HG02623 (cell line): Measurements from ENCODE around the gene DTX3.
A peak's percentile ranks its signal among the peaks of the same experiment; 100 is the strongest.
"Not testable (repeated sequence)": the region's sequence is repeated elsewhere in the genome, so short reads cannot be mapped to it uniquely, and the experiment has no call there.

Source experiments
- ATAC-seq: cut with Tn5 transposase; IDR thresholded peaks from one replicate; pipeline ENCODE4 v1.9.1; 2021; ENCODE audit warnings: moderate library complexity; ENCODE audit not compliant: unreplicated experiment

Gene DTX3

DNA sequence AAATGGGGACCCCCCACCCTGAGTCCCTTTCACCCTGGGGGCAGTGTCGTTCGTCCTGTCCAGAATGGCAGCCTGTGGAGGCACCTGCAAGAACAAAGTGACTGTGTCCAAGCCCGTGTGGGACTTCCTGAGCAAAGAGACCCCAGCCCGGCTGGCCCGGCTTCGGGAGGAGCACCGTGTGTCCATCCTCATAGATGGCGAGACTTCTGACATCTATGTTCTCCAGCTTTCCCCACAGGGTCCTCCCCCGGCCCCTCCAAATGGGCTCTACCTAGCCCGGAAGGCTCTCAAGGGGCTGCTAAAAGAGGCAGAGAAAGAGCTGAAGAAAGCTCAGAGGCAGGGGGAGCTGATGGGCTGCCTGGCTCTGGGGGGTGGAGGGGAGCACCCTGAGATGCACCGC, 2.2 kb downstream of the DTX3 start:
- ATAC-seq = no peak

GRCh38 chr12:57607958-57608663, 3.5 kb downstream of the DTX3 start:
- no peak for ATAC-seq

DNA sequence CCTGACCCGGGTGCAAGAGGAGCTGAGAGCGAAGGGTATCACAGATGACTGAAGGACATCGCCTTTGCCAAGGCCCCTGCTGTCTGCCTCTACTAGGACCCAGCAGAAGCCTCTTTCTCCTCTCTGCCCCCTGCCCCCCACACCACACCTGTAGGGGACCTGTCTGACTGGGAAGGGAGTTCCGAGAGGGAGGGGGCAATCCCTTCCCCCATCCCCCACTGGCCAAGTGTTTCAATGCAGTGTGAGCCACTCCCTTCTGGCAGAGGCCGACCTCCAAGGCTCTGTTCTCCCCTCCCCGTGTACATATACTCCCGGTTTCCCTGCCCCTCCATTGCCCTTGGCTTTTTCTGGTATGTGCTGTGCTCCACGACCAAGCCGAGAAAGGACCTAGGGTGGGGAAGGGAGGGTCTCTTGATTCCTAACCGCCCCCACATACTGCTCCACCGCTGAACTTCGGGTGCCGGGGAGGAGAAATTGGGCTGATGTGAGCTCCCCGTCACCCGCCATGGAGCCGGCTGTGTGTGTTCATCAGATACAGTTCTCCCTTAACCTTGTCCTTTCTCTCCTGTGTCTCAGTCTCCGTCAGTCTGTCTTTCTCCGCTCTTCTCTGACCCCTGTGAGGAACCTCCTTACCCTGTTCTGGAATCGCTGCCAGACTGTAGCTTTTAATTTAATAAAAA, 4.6 kb downstream of the DTX3 start:
- ATAC-seq = no peak

GRCh38 chr12:57609781-57610553, 5.3 kb downstream of the DTX3 start:
- ATAC-seq = no peak

- ATAC-seq = no peak
Observed at GRCh38 chr12:57610554-57611107, 6.0 kb downstream of the DTX3 start.

DNA sequence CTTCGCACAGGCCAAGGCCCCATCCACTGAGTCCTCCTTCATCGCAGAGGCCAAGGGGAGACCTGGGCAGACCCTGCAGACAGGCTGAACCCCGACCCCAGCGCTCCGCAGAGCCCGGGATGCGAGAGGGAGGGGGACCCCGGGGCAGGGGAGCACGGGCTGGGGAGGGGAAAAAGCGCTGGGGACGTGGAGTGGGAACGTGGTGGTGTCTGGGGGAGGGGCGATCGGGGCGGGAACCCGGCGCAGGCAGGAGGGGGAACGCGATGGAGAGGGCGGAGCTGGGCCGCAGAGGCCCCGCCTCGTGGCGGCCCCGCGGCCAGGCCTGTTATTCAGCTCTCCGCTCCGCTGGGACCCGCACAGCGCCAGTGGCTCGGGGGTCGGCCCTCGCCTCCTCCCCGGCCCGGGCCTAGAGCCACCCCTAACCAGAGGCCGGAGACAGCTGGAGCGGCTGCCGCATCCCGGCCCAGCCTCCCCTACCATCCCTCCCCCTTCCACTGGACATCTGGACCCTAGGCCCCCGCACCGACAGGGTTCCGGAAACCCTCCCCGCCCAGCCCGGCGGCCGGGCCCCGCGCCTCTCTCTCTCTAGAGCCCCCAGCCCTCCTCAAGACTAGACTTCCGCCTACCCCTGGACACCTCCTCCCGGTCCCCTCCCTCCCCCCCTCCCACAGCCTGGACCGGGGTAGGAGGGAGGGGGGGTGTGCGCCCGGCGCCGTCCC, 6.6 kb downstream of the DTX3 start, which contains the start of gene ARHGEF25:
Gene ARHGEF25, plus strand, starts transcription at position 328 of the 719 bp plus-strand sequence. CDS start 460 bp downstream, outside the sequence.
- ATAC-seq = no peak

DNA sequence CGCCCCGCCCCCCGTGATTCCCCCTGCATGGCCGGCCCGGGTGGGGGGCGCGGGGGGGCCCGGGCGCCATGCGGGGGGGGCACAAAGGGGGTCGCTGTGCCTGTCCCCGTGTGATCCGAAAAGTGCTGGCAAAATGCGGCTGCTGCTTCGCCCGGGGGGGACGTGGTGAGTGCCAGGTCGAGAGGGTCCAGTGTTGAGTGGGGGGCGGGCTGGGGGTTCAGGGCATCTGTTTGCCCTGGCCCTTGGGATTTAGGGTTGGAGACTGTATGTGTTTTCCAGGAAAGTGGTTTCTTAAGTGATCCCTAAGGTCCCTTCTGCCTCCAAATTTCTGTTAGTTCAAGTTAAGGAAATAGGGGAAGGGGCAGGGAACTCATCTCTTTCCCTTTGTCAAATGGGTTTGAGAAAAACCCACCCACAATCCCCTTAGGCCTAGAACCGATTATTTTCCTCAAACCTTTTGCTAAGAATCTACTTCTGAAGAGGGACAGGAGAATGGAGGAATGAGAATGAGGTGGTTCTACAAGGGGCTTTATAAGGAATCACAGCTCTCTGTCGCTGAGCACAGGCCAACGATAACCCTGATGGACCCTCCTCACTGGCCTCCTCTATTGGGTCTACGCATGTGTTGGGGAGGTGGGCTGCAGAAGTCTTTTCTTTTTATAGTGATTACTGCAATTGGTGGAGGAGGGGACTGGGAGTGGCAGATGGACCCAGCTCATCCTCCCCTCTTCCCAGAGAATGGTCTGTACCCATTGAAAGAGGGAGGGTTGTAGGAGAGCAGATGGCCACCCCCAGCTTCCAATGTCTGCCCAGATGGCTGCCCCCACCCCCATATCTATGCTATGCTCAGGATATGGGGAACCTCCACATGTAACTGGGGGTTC, 7.4 kb downstream of the DTX3 start:
- ATAC-seq = no peak

- no peak for ATAC-seq
Observed at GRCh38 chr12:57612711-57613426, 8.2 kb downstream of the DTX3 start.

DNA sequence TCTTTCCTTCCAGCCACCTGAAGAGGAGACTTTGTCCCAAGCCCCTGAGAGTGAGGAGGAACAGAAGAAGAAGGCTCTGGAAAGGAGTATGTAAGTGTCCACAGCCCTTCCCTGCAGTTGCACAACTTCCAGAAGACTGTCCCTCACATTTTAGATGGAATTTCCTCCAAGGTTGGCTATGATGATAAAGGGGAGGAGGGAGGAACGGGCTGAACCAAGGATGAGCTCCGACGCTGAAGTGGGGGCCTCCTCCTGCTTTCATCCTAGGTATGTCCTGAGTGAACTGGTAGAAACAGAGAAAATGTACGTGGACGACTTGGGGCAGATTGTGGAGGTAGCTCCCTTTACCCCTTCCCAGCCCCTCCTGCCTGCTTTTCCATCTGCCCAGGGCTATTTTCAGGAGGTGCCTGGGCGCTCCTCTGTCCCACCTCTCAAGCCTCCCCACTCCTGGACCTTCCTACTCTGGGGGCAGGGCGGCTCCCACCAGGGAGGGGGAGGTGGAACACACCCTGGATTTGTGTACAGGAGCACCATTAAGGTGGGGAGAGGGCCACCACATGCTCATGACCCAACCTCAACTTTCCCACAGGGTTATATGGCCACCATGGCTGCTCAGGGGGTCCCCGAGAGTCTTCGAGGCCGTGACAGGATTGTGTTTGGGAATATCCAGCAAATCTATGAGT, 8.9 kb downstream of the DTX3 start:
- ATAC-seq = no peak

GRCh38 chr12:57614178-57614947, 9.7 kb downstream of the DTX3 start:
- peak; percentile 52 for ATAC-seq

DNA sequence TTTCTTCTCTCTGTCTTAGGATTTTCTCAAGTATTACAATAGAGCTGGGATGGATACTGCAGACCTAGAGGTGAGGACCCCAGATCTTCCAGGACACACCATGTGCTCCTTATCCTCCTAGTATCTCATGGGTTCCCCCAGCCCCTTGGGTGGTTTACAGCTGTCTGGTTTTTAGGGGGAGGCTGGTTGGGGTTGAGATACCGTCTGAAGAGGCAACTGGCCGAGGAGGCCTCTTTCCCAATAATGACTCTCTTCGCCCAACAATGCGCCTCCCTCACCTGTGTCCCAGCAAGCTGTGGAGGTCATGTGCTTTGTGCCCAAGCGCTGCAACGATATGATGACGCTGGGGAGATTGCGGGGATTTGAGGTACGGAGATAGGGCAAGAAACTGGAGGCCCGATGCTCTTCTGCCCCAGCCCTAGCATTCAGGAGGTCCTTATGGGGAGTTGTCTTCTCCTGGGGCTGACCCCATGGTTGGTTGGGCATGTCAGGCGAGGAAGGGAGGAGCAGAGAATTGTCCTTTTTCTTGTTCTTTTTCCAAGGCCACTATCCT, 10.4 kb downstream of the DTX3 start:
- no peak for ATAC-seq

GRCh38 chr12:57615637-57616036, 11.0 kb downstream of the DTX3 start:
- ATAC-seq = no peak

GRCh38 chr12:57616383-57617101, 11.9 kb downstream of the DTX3 start:
- ATAC-seq = no peak

DNA sequence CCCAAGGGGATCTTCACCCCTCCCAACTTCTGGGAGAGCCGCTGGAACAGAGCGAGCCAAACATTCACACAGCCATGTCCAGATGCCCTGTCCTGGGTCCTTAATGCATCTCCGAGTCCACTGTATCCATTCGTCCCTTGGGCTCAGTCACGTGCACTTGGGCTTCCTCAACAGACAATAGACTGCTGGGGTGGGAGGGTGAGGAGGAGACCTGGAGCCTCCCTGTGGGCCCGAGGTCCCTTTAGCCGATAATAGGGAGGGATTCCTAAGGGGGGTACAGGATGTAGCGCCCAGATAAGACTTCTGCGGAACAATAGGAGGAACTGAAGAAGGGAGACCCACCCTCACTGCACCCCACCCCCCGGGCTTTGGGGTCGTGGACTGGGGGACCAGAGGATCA, 13.3 kb downstream of the DTX3 start:
- no peak for ATAC-seq

- ATAC-seq = not testable (repeated sequence)
Observed at GRCh38 chr12:57618431-57618830, 13.8 kb downstream of the DTX3 start.

- ATAC-seq = no peak
Observed at GRCh38 chr12:57618966-57619433, 14.4 kb downstream of the DTX3 start.
